ENCODE results near the gene RBM17. TPM values are rescaled to one million over a fixed set of nuclear protein-coding genes. Genes with fewer than 3 reads are reported as not detected.
A peak's percentile ranks its signal among the peaks of the same experiment; 100 is the strongest.

RBM17 gene
- total and polyA plus RNA-seq, 4 donors, result 16.5 to 44.8 (median 34.1) TPM

DNA sequence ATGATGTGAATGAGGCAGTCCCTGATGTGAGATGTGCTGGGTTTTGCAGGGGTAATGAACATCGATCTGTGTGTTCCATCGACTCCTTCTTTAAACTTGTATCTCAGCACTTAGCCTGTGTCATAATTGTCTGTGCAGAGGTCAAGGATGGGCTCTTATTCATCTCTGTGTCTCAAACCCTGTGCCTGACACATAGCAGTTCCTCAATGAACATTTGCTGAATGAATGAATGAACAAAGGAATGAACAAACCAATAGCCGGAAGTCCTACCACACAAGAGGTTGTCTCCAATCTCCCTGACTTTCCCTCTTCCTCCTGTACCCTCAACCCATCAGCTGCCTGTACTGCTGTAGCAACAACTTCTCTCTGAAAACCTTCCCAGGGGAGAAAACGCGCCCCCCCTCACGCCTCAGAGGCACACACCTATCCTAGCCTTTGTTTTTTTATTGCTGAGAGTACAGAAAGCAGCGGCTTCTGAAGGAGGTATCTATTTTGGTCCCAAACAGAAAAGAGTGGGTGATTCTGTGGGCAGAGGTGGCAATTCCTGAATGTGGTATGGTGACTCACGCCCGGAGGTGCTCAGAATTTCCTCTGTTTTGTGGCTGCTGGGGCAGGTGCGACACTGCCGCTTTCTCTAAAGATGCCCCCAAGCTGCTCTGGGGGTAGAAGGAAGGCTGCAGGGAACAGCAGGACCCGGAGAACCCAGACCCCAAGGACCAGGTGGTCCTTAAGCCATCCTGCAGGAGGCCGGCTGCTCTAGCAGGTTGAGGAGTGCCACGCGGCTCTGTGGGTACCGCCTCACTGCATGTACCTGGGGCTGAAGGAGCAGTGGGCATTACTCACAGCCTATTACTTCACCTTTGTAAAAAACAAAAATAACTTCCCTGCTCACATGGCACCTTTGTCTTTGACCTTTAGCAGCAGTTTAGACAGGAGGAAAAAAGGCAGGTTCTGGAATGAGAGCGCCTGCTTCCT, 36.3 kb upstream of the RBM17 start:
- peaks cover 0 to 16% (median 11%) of the 10 kb centered on the region in 4 donors for H3K4me1 ChIP-seq (ENCODE audit: control insufficient read depth in 4 of 4, insufficient read depth in 4 of 4, low read length in 3 of 4)
- no peak overlapping the region for H3K27ac ChIP-seq (ENCODE audit: low read depth in 1 of 2, low read length in 2 of 2)
- peak overlapping the region in 1 of 2 donors; percentile 38 for H3K9ac ChIP-seq (ENCODE audit: low read depth in 1 of 2, low read length in 2 of 2)
- TF ChIP-seq HNF4G (IDR thresholded peaks at IDR 0.05) (no peak), YY1 (IDR thresholded peaks at IDR 0.05) (no peak)
- WGBS, result 85% methylated on average over 17 of the region's 17 CpGs
- DNase-seq (ENCODE audit: low spot score), result no peak
- no peaks in the 10 kb centered on the region for H3K36me3 ChIP-seq (ENCODE audit: control insufficient read depth in 4 of 4, insufficient read depth in 3 of 4, low read depth in 1 of 4, low read length in 3 of 4)
- H3K27me3 ChIP-seq (ENCODE audit: control insufficient read depth in 4 of 4, insufficient read depth in 4 of 4, low read length in 3 of 4), result no peaks in the 10 kb centered on the region
- no peak overlapping the region for H3K4me3 ChIP-seq (ENCODE audit: low read depth in 1 of 3, low read length in 3 of 3)
- H3K9me3 ChIP-seq (ENCODE audit: control insufficient read depth in 4 of 4, low read length in 3 of 4), result no peaks in the 10 kb centered on the region

DNA sequence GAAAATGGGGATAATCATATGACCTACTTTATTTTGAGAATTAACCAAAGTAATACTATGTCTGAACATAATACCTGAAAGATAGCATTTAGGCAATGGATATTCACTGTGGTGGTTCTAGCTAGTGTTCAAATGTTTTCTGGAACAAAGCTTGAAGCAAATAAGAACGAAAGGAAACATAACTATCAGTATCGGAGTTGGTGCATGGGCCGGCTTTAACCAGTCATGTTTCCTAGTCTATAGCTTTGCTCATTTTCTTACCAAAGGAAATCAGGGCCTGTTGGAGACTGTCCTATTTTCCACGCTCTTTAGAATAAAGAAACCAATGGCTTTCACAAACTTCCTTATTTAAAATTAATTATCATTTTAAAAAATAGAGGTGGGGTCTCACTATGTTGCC, 35.5 kb upstream of the RBM17 start:
- H3K4me1 ChIP-seq (ENCODE audit: control insufficient read depth in 4 of 4, insufficient read depth in 4 of 4, low read length in 3 of 4), result peaks cover 0 to 16% (median 11%) of the 10 kb centered on the region in 4 donors
- DNase-seq (ENCODE audit: low spot score), result no peak
- H3K9ac ChIP-seq (ENCODE audit: low read depth in 1 of 2, low read length in 2 of 2), result peak overlapping the region in 1 of 2 donors; percentile 18
- 89% methylated on average over 4 of the region's 4 CpGs for whole genome bisulfite sequencing
- no peaks in the 10 kb centered on the region for H3K9me3 ChIP-seq (ENCODE audit: control insufficient read depth in 4 of 4, low read length in 3 of 4)
- H3K27me3 ChIP-seq (ENCODE audit: control insufficient read depth in 4 of 4, insufficient read depth in 4 of 4, low read length in 3 of 4), result no peaks in the 10 kb centered on the region
- no peak overlapping the region for H3K4me3 ChIP-seq (ENCODE audit: low read depth in 1 of 3, low read length in 3 of 3)
- no peaks in the 10 kb centered on the region for H3K36me3 ChIP-seq (ENCODE audit: control insufficient read depth in 4 of 4, insufficient read depth in 3 of 4, low read depth in 1 of 4, low read length in 3 of 4)
- no peak for TF ChIP-seq FOXA2 (IDR thresholded peaks at IDR 0.05)
- no peak for TF ChIP-seq RXRA (IDR thresholded peaks at IDR 0.05)
- TF ChIP-seq TAF1 (conservative IDR thresholded peaks at IDR 0.05), result no peak
- TF ChIP-seq, protein P1, sequence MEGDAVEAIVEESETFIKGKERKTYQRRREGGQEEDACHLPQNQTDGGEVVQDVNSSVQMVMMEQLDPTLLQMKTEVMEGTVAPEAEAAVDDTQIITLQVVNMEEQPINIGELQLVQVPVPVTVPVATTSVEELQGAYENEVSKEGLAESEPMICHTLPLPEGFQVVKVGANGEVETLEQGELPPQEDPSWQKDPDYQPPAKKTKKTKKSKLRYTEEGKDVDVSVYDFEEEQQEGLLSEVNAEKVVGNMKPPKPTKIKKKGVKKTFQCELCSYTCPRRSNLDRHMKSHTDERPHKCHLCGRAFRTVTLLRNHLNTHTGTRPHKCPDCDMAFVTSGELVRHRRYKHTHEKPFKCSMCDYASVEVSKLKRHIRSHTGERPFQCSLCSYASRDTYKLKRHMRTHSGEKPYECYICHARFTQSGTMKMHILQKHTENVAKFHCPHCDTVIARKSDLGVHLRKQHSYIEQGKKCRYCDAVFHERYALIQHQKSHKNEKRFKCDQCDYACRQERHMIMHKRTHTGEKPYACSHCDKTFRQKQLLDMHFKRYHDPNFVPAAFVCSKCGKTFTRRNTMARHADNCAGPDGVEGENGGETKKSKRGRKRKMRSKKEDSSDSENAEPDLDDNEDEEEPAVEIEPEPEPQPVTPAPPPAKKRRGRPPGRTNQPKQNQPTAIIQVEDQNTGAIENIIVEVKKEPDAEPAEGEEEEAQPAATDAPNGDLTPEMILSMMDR (IDR thresholded peaks at IDR 0.05; ENCODE audit: low read depth, low read length, missing input control), result no peak
- TF ChIP-seq RAD21 (IDR thresholded peaks at IDR 0.05), result no peak
- TF ChIP-seq SP1 (IDR thresholded peaks at IDR 0.05), result no peak
- TF ChIP-seq HNF4A (conservative IDR thresholded peaks at IDR 0.05), result no peak
- no peak for TF ChIP-seq JUND (IDR thresholded peaks at IDR 0.05)
- TF ChIP-seq, protein P2, sequence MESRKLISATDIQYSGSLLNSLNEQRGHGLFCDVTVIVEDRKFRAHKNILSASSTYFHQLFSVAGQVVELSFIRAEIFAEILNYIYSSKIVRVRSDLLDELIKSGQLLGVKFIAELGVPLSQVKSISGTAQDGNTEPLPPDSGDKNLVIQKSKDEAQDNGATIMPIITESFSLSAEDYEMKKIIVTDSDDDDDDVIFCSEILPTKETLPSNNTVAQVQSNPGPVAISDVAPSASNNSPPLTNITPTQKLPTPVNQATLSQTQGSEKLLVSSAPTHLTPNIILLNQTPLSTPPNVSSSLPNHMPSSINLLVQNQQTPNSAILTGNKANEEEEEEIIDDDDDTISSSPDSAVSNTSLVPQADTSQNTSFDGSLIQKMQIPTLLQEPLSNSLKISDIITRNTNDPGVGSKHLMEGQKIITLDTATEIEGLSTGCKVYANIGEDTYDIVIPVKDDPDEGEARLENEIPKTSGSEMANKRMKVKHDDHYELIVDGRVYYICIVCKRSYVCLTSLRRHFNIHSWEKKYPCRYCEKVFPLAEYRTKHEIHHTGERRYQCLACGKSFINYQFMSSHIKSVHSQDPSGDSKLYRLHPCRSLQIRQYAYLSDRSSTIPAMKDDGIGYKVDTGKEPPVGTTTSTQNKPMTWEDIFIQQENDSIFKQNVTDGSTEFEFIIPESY (IDR thresholded peaks at IDR 0.05), result no peak
- TF ChIP-seq GABPA (IDR thresholded peaks at IDR 0.05 in 1 of 2, conservative IDR thresholded peaks at IDR 0.05 in 1 of 2), result no peak
- TF ChIP-seq, protein P3, sequence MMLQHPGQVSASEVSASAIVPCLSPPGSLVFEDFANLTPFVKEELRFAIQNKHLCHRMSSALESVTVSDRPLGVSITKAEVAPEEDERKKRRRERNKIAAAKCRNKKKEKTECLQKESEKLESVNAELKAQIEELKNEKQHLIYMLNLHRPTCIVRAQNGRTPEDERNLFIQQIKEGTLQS (IDR thresholded peaks at IDR 0.05), result no peak
- no peak for TF ChIP-seq YY1 (IDR thresholded peaks at IDR 0.05)
- TF ChIP-seq HNF4G (IDR thresholded peaks at IDR 0.05), result no peak
- TF ChIP-seq, protein P4, sequence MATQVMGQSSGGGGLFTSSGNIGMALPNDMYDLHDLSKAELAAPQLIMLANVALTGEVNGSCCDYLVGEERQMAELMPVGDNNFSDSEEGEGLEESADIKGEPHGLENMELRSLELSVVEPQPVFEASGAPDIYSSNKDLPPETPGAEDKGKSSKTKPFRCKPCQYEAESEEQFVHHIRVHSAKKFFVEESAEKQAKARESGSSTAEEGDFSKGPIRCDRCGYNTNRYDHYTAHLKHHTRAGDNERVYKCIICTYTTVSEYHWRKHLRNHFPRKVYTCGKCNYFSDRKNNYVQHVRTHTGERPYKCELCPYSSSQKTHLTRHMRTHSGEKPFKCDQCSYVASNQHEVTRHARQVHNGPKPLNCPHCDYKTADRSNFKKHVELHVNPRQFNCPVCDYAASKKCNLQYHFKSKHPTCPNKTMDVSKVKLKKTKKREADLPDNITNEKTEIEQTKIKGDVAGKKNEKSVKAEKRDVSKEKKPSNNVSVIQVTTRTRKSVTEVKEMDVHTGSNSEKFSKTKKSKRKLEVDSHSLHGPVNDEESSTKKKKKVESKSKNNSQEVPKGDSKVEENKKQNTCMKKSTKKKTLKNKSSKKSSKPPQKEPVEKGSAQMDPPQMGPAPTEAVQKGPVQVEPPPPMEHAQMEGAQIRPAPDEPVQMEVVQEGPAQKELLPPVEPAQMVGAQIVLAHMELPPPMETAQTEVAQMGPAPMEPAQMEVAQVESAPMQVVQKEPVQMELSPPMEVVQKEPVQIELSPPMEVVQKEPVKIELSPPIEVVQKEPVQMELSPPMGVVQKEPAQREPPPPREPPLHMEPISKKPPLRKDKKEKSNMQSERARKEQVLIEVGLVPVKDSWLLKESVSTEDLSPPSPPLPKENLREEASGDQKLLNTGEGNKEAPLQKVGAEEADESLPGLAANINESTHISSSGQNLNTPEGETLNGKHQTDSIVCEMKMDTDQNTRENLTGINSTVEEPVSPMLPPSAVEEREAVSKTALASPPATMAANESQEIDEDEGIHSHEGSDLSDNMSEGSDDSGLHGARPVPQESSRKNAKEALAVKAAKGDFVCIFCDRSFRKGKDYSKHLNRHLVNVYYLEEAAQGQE (IDR thresholded peaks at IDR 0.05), result no peak
- TF ChIP-seq NR2F2 (IDR thresholded peaks at IDR 0.05), result no peak
- TF ChIP-seq, protein P5, sequence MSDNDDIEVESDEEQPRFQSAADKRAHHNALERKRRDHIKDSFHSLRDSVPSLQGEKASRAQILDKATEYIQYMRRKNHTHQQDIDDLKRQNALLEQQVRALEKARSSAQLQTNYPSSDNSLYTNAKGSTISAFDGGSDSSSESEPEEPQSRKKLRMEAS (IDR thresholded peaks at IDR 0.05), result no peak
- peak overlapping the region; percentile 73 to 82 for H3K27ac ChIP-seq (ENCODE audit: low read depth in 1 of 2, low read length in 2 of 2)
